HCT116 (cell line): ENCODE measurements around the gene TBC1D14. TPM values are rescaled to one million over a fixed set of nuclear protein-coding genes. Genes with fewer than 3 reads are reported as not detected.
A peak's percentile ranks its signal among the peaks of the same experiment; 100 is the strongest.

ENCODE experiments used
- ATAC-seq: fragments of 200-7000 bp; cut with Tn5 transposase; 2 replicates; pipeline ENCODE4 v1.9.1; 2020; ENCODE audit warnings: mild to moderate bottlenecking, moderate library complexity
- BruUV-seq: library from RNA; stranded (reverse); fragments of 400-500 nt; replicated peaks from 2 replicates; lab custom pipeline; 2021; lab: Mats Ljungman, UMichigan
- CTCF ChIA-PET: fragments of 300-600 bp; sonication (Branson Sonifier 250); formaldehyde crosslinking; loops from one replicate; lab custom pipeline; 2021; ENCODE audit warnings: antibody characterized with exemption; lab: Charles Lee
- POLR2A ChIA-PET: fragments of 300-600, 350-600 bp; sonication (Branson Sonifier 250); formaldehyde crosslinking; loops from one replicate; lab custom pipeline; 2021; ENCODE audit warnings: antibody characterized with exemption; lab: Charles Lee
- RAD21 ChIA-PET, 2 experiments: fragments of 300-600 bp; sonication (Branson Sonifier 250); formaldehyde crosslinking; loops; one replicate each; lab custom pipeline; 2023; ENCODE audit warnings: low total read pairs in 2 of 2; ENCODE audit not compliant: uncharacterized antibody in 2 of 2, unreplicated experiment in 2 of 2, low non-redundant PET in 1 of 2; lab: Charles Lee
- DNase-seq: peaks from one replicate; pipeline ENCODE4 v3.0.0-alpha.2; 2010; ENCODE audit warnings: low read depth, low spot score
- H2AFZ ChIP-seq: fragments of 200-600 bp; shearing (Covaris generic), sonication (generic); 2 replicates; pipeline ENCODE4 v1.6.1; 2017; ENCODE audit warnings: low read depth, mixed run types, mixed read lengths, antibody characterized with exemption, low read length; ENCODE audit not compliant: poor library complexity, severe bottlenecking
- H3K27ac ChIP-seq: 2 replicates; pipeline ENCODE4 v1.5.1; 2012; ENCODE audit warnings: low read depth, low read length
- H3K27me3 ChIP-seq: fragments of 200-600 bp; sonication (generic); 2 replicates; pipeline ENCODE4 v1.6.1; 2016; ENCODE audit warnings: mixed run types, low read length, mixed read lengths; ENCODE audit not compliant: insufficient read depth
- H3K36me3 ChIP-seq, 2 experiments: fragments of 200-500 bp in 1 of 2; fragments of 200-600 bp in 1 of 2; sonication (Bioruptor generic) in 1 of 2; sonication (generic) in 1 of 2; 2 replicates each; pipeline versions ENCODE4 v1.5.1 to v1.6.1; 2014 to 2016; ENCODE audit warnings: low read length in 2 of 2, inconsistent platforms in 1 of 2, mixed read lengths in 1 of 2, mixed run types in 1 of 2; ENCODE audit not compliant: insufficient read depth in 2 of 2, control insufficient read depth in 1 of 2
- H3K4me1 ChIP-seq, 2 experiments: fragments of 200-600 bp in 1 of 2; sonication (generic) in 1 of 2; 2 replicates each; pipeline versions ENCODE4 v1.5.1 to v1.6.1; 2012 to 2017; ENCODE audit warnings: low read length in 2 of 2, inconsistent platforms in 1 of 2, mild to moderate bottlenecking in 1 of 2, mixed read lengths in 1 of 2, mixed run types in 1 of 2, moderate library complexity in 1 of 2; ENCODE audit not compliant: insufficient read depth in 2 of 2, control insufficient read depth in 1 of 2
- H3K4me2 ChIP-seq: fragments of 200-600 bp; sonication (generic); 2 replicates; pipeline ENCODE4 v1.6.1; 2017; ENCODE audit warnings: mixed run types, low read length, mixed read lengths
- H3K4me3 ChIP-seq, 2 experiments: fragments of 200-600 bp in 1 of 2; sonication (generic) in 1 of 2; replicated peaks in 1 of 2; 2 replicates each; pipeline ENCODE4 v1.5.1; 2011 to 2016; ENCODE audit warnings: low read length in 2 of 2, control low read depth in 1 of 2, low read depth in 1 of 2, mild to moderate bottlenecking in 1 of 2, mixed read lengths in 1 of 2, mixed run types in 1 of 2
- H3K79me2 ChIP-seq: fragments of 200-600 bp; sonication (generic); 2 replicates; pipeline ENCODE4 v1.6.1; 2017; ENCODE audit warnings: mild to moderate bottlenecking, mixed run types, low read length, moderate library complexity, mixed read lengths; ENCODE audit not compliant: insufficient read depth
- H3K9ac ChIP-seq: fragments of 200-600 bp; sonication (generic); 2 replicates; pipeline ENCODE4 v1.6.1; 2016; ENCODE audit warnings: low read length, mixed read lengths
- H3K9me2 ChIP-seq: fragments of 200-600 bp; sonication (generic), shearing (Covaris generic); 2 replicates; pipeline ENCODE4 v1.6.1; 2017; ENCODE audit warnings: mixed run types, mild to moderate bottlenecking, moderate library complexity; ENCODE audit not compliant: insufficient read depth
- H3K9me3 ChIP-seq, 2 experiments: fragments of 200-500 bp in 1 of 2; fragments of 200-600 bp in 1 of 2; sonication (Bioruptor generic) in 1 of 2; sonication (generic) in 1 of 2; 2 replicates each; pipeline ENCODE4 v1.6.1; 2014 to 2017; ENCODE audit warnings: low read length in 2 of 2, mixed read lengths in 2 of 2, inconsistent platforms in 1 of 2, low read depth in 1 of 2, mild to moderate bottlenecking in 1 of 2, mixed run types in 1 of 2, moderate library complexity in 1 of 2; ENCODE audit not compliant: control insufficient read depth in 1 of 2, insufficient read depth in 1 of 2
- H4K20me1 ChIP-seq: fragments of 200-600 bp; sonication (generic), shearing (Covaris generic); 2 replicates; pipeline ENCODE4 v1.6.1; 2017; ENCODE audit warnings: mixed run types, mild to moderate bottlenecking, moderate library complexity; ENCODE audit not compliant: insufficient read depth
- ATF3 ChIP-seq: IDR thresholded peaks from 2 replicates; pipeline ENCODE4 v1.6.1; 2012
- CBX3 ChIP-seq: IDR thresholded peaks from 2 replicates; pipeline ENCODE4 v1.6.1; 2012; ENCODE audit warnings: low read depth
- CEBPB ChIP-seq: IDR thresholded peaks from 2 replicates; pipeline ENCODE4 v1.6.1; 2012; ENCODE audit warnings: low read depth
- CTCF ChIP-seq, 3 experiments: fragments of 200-600 bp in 1 of 3; sonication (generic) in 1 of 3; IDR thresholded peaks in 2 of 3; conservative IDR thresholded peaks in 1 of 3; 2 replicates each; pipeline ENCODE4 v1.5.1; 2012 to 2017; ENCODE audit warnings: low read depth in 2 of 3, low read length in 2 of 3, antibody characterized with exemption in 1 of 3, borderline replicate concordance in 1 of 3, control low read depth in 1 of 3, mild to moderate bottlenecking in 1 of 3, mixed read lengths in 1 of 3, mixed run types in 1 of 3, moderate library complexity in 1 of 3; ENCODE audit not compliant: insufficient read depth in 1 of 3
- EGR1 ChIP-seq: IDR thresholded peaks from 2 replicates; pipeline ENCODE4 v1.6.1; 2012; ENCODE audit warnings: low read depth
- ELF1 ChIP-seq: IDR thresholded peaks from 2 replicates; pipeline ENCODE4 v1.6.1; 2012; ENCODE audit warnings: low read depth, borderline replicate concordance
- EZH2 ChIP-seq: fragments of 200-600 bp; sonication (generic); IDR thresholded peaks from 2 replicates; pipeline ENCODE4 v1.6.1; 2017; ENCODE audit warnings: antibody characterized with exemption, mixed run types
- EZH2phosphoT487 ChIP-seq: fragments of 200-600 bp; IDR thresholded peaks from 2 replicates; pipeline ENCODE4 v1.6.1; 2018; ENCODE audit warnings: antibody characterized with exemption, borderline replicate concordance
- FOSL1 ChIP-seq: IDR thresholded peaks from 2 replicates; pipeline ENCODE4 v1.6.1; 2012; ENCODE audit warnings: low read depth
- JUND ChIP-seq: IDR thresholded peaks from 2 replicates; pipeline ENCODE4 v1.6.1; 2012
- POLR2A ChIP-seq: IDR thresholded peaks from 2 replicates; pipeline ENCODE4 v1.7.0; 2011; ENCODE audit warnings: borderline replicate concordance; ENCODE audit not compliant: insufficient read depth, insufficient read length; ENCODE audit errors: extremely low read depth
- POLR2AphosphoS5 ChIP-seq: IDR thresholded peaks from 2 replicates; pipeline ENCODE4 v1.6.1; 2011; ENCODE audit warnings: mild to moderate bottlenecking, low read depth, low read length, moderate library complexity
- SIN3A ChIP-seq: IDR thresholded peaks from 2 replicates; pipeline ENCODE4 v1.6.1; 2012; ENCODE audit warnings: low read depth
- SP1 ChIP-seq: IDR thresholded peaks from 2 replicates; pipeline ENCODE4 v1.6.1; 2012; ENCODE audit warnings: low read depth
- SRF ChIP-seq: IDR thresholded peaks from 2 replicates; pipeline ENCODE4 v1.6.1; 2012; ENCODE audit warnings: low read depth
- TCF7L2 ChIP-seq: IDR thresholded peaks from 2 replicates; pipeline ENCODE4 v1.7.0; 2011; ENCODE audit warnings: borderline replicate concordance, inconsistent platforms; ENCODE audit not compliant: insufficient read depth, insufficient read length; ENCODE audit errors: extremely low read depth
- ZNF274 ChIP-seq: fragments of 200-500 bp; sonication (Bioruptor generic); IDR thresholded peaks from 2 replicates; pipeline ENCODE4 v1.6.1; 2014; ENCODE audit warnings: mild to moderate bottlenecking, low read depth, low read length, inconsistent platforms
- intact Hi-C: fragments of 100-400 bp; cut with micrococcal nuclease; formaldehyde crosslinking; loops from 2 replicates; pipeline ENCODE4 v1.10.0; 2022
- total RNA-seq: library from RNA; stranded (reverse); gene quantifications from one replicate; pipeline ENCODE4 v1.2.1, GENCODE V29; 2021; ENCODE audit not compliant: unreplicated experiment
- TF ChIP-seq, protein P1 (sequence below): IDR thresholded peaks from 2 replicates; pipeline ENCODE4 v1.6.1; 2012

TBC1D14 gene
- total RNA-seq, 1 experiment from 2014 or later: 62.9 TPM

GRCh38 chr4:7063362-7063761, 153.7 kb downstream of the TBC1D14 start:
- Histone ChIP-seq H3K27me3 (no peaks in the 10 kb centered on the region), H3K9me3 (no peaks in the 10 kb centered on the region), H3K4me3 (no peak overlapping the region), H3K9ac (no peak overlapping the region), H4K20me1 (no peaks in the 10 kb centered on the region), H2AFZ (no peak overlapping the region), H3K36me3 (peaks cover 36 to 58% of the 10 kb centered on the region in 2 experiments), H3K4me2 (no peak overlapping the region), H3K4me1 (peaks cover 5 to 11% of the 10 kb centered on the region in 2 experiments; a peak in 3 of 4 replicates), H3K27ac (no peak overlapping the region), H3K9me2 (no peaks in the 10 kb centered on the region), H3K79me2 (peaks cover 68% of the 10 kb centered on the region)
- DNase-seq: no peak
- no peak for ATAC-seq
- TF ChIP-seq JUND: no peak
- TF ChIP-seq POLR2AphosphoS5: no peak
- TF ChIP-seq, protein P1, sequence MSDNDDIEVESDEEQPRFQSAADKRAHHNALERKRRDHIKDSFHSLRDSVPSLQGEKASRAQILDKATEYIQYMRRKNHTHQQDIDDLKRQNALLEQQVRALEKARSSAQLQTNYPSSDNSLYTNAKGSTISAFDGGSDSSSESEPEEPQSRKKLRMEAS: no peak
- no peak for TF ChIP-seq CEBPB
- no peak for TF ChIP-seq FOSL1
- no peak for TF ChIP-seq SRF
- intact Hi-C loops: no loop called here
- ChIA-PET POLR2A (no interaction called here), RAD21 (no interaction called here), CTCF (no interaction called here)
- BruUV-seq: no TSS peak

DNA sequence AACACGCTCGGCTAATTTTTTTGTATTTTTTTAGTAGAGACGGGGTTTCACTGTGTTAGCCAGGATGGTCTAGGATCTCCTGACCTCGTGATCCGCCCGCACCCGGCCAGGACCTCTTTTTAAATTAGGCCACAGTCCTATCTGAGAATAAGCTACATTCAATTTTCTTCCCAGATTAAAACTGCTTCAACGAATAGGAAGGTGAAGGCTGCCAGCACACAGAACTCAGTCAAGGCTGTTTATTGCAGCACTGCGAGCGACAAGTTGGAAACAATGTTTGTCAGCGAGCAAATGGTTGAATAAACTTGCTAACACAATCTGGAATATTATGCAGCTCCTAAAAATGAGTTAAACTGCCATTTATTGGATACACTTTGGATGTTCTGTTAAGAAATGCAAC, 156.4 kb downstream of the TBC1D14 start:
- ChIA-PET RAD21 (no interaction called here), CTCF (interaction anchor here (1.1 kb wide), 1 partner anchor 23 kb away, joined by 3 read pairs; a partner anchor contains a TSS), POLR2A (no interaction called here)
- Histone ChIP-seq H3K9me2 (no peaks in the 10 kb centered on the region), H4K20me1 (no peaks in the 10 kb centered on the region), H3K9ac (no peak overlapping the region), H3K27ac (no peak overlapping the region), H3K79me2 (peaks cover 64% of the 10 kb centered on the region), H3K27me3 (no peaks in the 10 kb centered on the region), H3K36me3 (peaks cover 22 to 37% of the 10 kb centered on the region in 2 experiments), H3K9me3 (no peaks in the 10 kb centered on the region), H3K4me2 (peak overlapping the region; percentile 96; the same call in 1 of the 2 replicates), H3K4me1 (peaks cover 11 to 26% of the 10 kb centered on the region in 2 experiments; a peak in 3 of 4 replicates), H3K4me3 (peak overlapping the region; percentile 91 to 93; a peak in 3 of 4 replicates), H2AFZ (no peak overlapping the region)
- DNase-seq: no peak
- intact Hi-C loops: no loop called here
- ATAC-seq: no peak
- BruUV-seq: no TSS peak
- TF ChIP-seq SRF: no peak
- TF ChIP-seq EZH2phosphoT487: no peak
- TF ChIP-seq, protein P1: no peak
- no peak for TF ChIP-seq TCF7L2
- no peak for TF ChIP-seq SP1
- no peak for TF ChIP-seq FOSL1
- TF ChIP-seq EGR1: no peak
- no peak for TF ChIP-seq POLR2A
- TF ChIP-seq EZH2: no peak
- no peak for TF ChIP-seq ELF1
- TF ChIP-seq ZNF274: no peak
- no peak for TF ChIP-seq CBX3
- TF ChIP-seq POLR2AphosphoS5: no peak
- no peak for TF ChIP-seq ATF3
- TF ChIP-seq CTCF (IDR thresholded peaks at IDR 0.05 in 2 of 3, conservative IDR thresholded peaks at IDR 0.05 in 1 of 3; ENCODE audit: borderline replicate concordance in 1 of 3, insufficient read depth in 1 of 3, low read depth in 2 of 3, low read length in 2 of 3): no peak
- no peak for TF ChIP-seq SIN3A
- TF ChIP-seq JUND: no peak
- no peak for TF ChIP-seq CEBPB
